Measurements from ENCODE around the gene C8G.

Gene C8G

DNA sequence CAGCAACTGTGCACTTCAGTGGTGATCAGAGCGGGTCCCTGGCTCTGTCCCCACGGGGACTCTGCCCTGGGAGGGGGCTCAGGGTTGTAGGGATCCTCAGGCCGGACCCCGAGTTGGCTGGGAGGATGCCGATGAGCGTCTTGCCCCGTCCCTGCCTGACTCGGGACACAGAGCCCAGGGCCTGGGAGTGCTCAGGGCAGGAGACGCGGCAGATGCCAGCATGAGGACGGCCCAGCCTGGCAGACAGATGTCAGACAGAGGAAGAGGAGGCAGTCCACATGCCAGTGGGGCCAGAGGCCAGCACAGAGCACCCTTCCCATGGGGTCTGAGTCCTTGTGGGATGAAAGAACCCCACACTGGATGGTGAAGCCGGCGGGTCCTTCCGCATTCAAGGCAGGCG is 18.3 kb downstream of the C8G start:
- TF ChIP-seq, protein P1, sequence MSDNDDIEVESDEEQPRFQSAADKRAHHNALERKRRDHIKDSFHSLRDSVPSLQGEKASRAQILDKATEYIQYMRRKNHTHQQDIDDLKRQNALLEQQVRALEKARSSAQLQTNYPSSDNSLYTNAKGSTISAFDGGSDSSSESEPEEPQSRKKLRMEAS (IDR thresholded peaks at IDR 0.05) = no peak
- TF ChIP-seq YY1 (IDR thresholded peaks at IDR 0.05; ENCODE audit: low read depth) (no peak), NFIC (IDR thresholded peaks at IDR 0.05) (no peak), TAF1 (IDR thresholded peaks at IDR 0.05; ENCODE audit: low read depth) (no peak), RAD21 (IDR thresholded peaks at IDR 0.05; ENCODE audit: low read depth) (no peak), EGR1 (IDR thresholded peaks at IDR 0.05) (no peak), CREB1 (IDR thresholded peaks at IDR 0.05; ENCODE audit: low read depth) (no peak), ZBTB7A (IDR thresholded peaks at IDR 0.05; ENCODE audit: low read depth) (no peak), CEBPB (IDR thresholded peaks at IDR 0.05) (no peak), TEAD4 (IDR thresholded peaks at IDR 0.05) (no peak), TCF12 (IDR thresholded peaks at IDR 0.05; ENCODE audit: low read depth) (no peak), EP300 (IDR thresholded peaks at IDR 0.05; ENCODE audit: borderline replicate concordance) (no peak), FOXM1 (IDR thresholded peaks at IDR 0.05; ENCODE audit: borderline replicate concordance, low read depth) (no peak)
- TF ChIP-seq, protein P2, sequence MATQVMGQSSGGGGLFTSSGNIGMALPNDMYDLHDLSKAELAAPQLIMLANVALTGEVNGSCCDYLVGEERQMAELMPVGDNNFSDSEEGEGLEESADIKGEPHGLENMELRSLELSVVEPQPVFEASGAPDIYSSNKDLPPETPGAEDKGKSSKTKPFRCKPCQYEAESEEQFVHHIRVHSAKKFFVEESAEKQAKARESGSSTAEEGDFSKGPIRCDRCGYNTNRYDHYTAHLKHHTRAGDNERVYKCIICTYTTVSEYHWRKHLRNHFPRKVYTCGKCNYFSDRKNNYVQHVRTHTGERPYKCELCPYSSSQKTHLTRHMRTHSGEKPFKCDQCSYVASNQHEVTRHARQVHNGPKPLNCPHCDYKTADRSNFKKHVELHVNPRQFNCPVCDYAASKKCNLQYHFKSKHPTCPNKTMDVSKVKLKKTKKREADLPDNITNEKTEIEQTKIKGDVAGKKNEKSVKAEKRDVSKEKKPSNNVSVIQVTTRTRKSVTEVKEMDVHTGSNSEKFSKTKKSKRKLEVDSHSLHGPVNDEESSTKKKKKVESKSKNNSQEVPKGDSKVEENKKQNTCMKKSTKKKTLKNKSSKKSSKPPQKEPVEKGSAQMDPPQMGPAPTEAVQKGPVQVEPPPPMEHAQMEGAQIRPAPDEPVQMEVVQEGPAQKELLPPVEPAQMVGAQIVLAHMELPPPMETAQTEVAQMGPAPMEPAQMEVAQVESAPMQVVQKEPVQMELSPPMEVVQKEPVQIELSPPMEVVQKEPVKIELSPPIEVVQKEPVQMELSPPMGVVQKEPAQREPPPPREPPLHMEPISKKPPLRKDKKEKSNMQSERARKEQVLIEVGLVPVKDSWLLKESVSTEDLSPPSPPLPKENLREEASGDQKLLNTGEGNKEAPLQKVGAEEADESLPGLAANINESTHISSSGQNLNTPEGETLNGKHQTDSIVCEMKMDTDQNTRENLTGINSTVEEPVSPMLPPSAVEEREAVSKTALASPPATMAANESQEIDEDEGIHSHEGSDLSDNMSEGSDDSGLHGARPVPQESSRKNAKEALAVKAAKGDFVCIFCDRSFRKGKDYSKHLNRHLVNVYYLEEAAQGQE (IDR thresholded peaks at IDR 0.05; ENCODE audit: low read depth) = no peak
- TF ChIP-seq, protein P3, sequence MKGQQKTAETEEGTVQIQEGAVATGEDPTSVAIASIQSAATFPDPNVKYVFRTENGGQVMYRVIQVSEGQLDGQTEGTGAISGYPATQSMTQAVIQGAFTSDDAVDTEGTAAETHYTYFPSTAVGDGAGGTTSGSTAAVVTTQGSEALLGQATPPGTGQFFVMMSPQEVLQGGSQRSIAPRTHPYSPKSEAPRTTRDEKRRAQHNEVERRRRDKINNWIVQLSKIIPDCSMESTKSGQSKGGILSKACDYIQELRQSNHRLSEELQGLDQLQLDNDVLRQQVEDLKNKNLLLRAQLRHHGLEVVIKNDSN (IDR thresholded peaks at IDR 0.05) = no peak

DNA sequence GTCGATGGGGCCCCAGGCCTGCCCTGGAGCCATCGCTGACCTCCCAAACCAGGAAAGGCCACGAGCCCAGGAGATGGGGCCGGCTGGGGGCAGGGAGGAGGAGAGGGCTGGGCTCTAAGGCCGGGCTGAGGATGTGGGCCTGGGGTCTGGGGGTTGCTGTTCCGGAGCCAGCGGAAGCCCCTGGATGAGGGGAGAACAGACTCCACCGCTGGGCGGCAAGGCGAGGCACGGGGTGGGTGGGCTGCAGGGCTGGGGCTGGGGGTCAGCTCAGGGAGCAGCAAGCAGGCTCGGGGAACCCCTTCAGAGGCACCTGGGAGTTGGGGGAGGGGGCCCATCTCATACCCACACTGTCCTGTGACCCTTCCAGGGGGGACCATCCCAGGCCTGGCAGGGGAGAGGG is 18.7 kb downstream of the C8G start:
- TF ChIP-seq EGR1 (IDR thresholded peaks at IDR 0.05) (no peak), CREB1 (IDR thresholded peaks at IDR 0.05; ENCODE audit: low read depth) (no peak), EP300 (IDR thresholded peaks at IDR 0.05; ENCODE audit: borderline replicate concordance) (no peak), ZBTB7A (IDR thresholded peaks at IDR 0.05; ENCODE audit: low read depth) (no peak), TAF1 (IDR thresholded peaks at IDR 0.05; ENCODE audit: low read depth) (no peak), TEAD4 (IDR thresholded peaks at IDR 0.05) (no peak), FOXM1 (IDR thresholded peaks at IDR 0.05; ENCODE audit: borderline replicate concordance, low read depth) (no peak)
- TF ChIP-seq, protein P2 (IDR thresholded peaks at IDR 0.05; ENCODE audit: low read depth) = no peak
- TF ChIP-seq, protein P1 (IDR thresholded peaks at IDR 0.05) = no peak
- TF ChIP-seq, protein P3 (IDR thresholded peaks at IDR 0.05) = no peak

DNA sequence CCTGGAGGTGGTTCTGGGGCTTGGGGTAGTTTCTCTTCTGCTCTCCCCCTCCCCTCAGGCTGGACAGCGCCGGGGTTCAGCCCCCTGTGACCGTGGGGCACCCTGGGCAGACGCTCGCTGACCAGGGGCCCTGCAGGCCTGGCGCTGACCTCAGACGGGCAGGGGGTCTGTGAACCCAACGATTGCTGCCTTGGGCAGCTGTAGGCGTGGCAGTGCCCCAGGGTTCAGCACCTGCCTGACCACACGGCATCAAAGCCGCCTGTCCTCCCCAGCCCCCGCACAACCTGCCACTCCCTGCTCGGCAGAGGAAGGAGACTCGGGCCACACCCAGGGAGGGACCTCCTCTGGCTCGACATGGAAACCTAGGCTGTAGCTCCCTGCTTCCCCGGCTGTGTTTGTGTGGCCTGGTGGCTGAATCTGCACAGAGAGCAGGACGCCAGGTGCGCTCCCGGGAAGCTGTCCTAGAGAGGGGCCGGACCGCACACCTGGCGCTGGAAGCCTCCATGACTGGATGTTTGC is 19.2 kb downstream of the C8G start:
- TF ChIP-seq EP300 (IDR thresholded peaks at IDR 0.05; ENCODE audit: borderline replicate concordance) (no peak), TAF1 (IDR thresholded peaks at IDR 0.05; ENCODE audit: low read depth) (no peak)
- TF ChIP-seq, protein P2 (IDR thresholded peaks at IDR 0.05; ENCODE audit: low read depth) = peak; percentile 41; the same call in 1 of the 2 replicates
- TF ChIP-seq, protein P1 (IDR thresholded peaks at IDR 0.05) = no peak

DNA sequence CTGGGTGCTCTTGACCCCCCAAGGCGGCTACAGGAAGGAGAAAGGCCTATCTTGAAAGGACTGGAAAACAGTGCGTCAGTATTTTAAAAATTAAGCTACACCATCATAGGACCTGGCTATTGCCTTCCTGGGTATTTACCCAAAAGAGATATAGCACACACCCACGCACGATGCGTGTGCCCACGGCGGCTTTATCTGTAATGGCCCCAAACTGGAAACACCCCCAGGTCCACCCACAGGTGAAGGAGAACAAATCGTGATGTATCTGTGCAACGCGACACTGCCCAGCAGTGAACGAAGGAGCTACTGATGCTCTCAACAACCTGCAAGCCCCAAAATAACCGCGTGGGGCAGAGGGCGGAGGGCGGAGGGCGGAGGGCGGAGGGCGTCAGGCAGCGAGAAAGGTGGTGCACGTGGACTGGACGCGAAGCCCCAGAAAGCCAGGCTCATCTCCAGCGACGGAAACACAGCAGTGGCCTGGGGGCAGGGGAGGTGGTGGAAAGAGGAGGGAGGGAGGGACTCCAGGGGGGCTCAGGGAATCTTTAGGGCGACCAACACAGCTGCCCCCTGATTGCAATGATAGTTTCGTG is 19.9 kb downstream of the C8G start:
- TF ChIP-seq CREB1 (IDR thresholded peaks at IDR 0.05; ENCODE audit: low read depth) = no peak

All from Ishikawa (cell line).